Ishikawa (cell line): Measurements from ENCODE around the gene COL9A2.

Experiments
- CEBPB ChIP-seq: IDR thresholded peaks from 2 replicates; pipeline ENCODE4 v1.6.1; 2012
- CREB1 ChIP-seq: IDR thresholded peaks from 2 replicates; pipeline ENCODE4 v1.6.1; 2012; ENCODE audit warnings: low read depth
- EGR1 ChIP-seq: IDR thresholded peaks from 2 replicates; pipeline ENCODE4 v1.6.1; 2012
- EP300 ChIP-seq: IDR thresholded peaks from 2 replicates; pipeline ENCODE4 v1.6.1; 2012; ENCODE audit warnings: borderline replicate concordance
- FOXM1 ChIP-seq: IDR thresholded peaks from 2 replicates; pipeline ENCODE4 v1.6.1; 2012; ENCODE audit warnings: low read depth, borderline replicate concordance
- NFIC ChIP-seq: IDR thresholded peaks from 2 replicates; pipeline ENCODE4 v1.6.1; 2012
- RAD21 ChIP-seq: IDR thresholded peaks from 2 replicates; pipeline ENCODE4 v1.6.1; 2012; ENCODE audit warnings: low read depth
- TAF1 ChIP-seq: IDR thresholded peaks from 2 replicates; pipeline ENCODE4 v1.6.1; 2012; ENCODE audit warnings: low read depth, mild to moderate bottlenecking
- TCF12 ChIP-seq: IDR thresholded peaks from 2 replicates; pipeline ENCODE4 v1.6.1; 2012; ENCODE audit warnings: low read depth
- TEAD4 ChIP-seq: IDR thresholded peaks from 2 replicates; pipeline ENCODE4 v1.6.1; 2012
- YY1 ChIP-seq: IDR thresholded peaks from 2 replicates; pipeline ENCODE4 v1.6.1; 2012; ENCODE audit warnings: low read depth
- ZBTB7A ChIP-seq: IDR thresholded peaks from 2 replicates; pipeline ENCODE4 v1.6.1; 2012; ENCODE audit warnings: low read depth
- TF ChIP-seq, protein P1 (sequence below): IDR thresholded peaks from 2 replicates; pipeline ENCODE4 v1.6.1; 2012
- TF ChIP-seq, protein P2 (sequence below): IDR thresholded peaks from 2 replicates; pipeline ENCODE4 v1.6.1; 2012; ENCODE audit warnings: low read depth, mild to moderate bottlenecking
- TF ChIP-seq, protein P3 (sequence below): IDR thresholded peaks from 2 replicates; pipeline ENCODE4 v1.6.1; 2012

COL9A2 gene

DNA sequence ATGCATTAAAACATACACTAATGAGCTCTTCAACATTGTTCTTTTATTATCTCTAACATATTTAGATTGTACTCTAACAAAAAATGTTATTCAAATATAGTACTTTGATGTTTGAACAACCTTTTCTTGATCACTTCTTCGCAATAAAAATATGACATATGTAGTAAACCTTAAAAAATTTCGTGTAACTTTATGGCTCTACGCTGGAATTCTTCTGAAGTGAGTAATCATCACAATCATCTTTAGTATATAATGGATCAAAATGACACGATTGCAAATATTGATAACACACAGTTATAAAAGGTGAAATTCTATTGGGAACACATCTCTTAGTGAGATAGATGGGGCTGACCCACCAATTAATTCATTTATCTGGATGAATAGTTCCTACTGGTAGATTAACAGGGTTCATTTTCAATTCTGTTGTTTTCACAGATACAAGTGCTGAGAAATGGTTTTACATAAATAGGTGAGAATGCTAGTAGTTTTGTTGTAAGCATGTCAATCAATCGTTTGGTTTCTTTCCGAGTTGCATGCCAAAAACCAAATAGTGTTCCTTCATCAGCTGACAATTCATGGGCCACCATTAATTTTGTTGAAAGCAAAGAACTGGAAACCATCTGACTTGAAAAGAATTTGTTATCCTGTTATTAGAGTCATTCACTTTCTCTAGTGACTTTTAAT lies 60.5 kb downstream of the COL9A2 start:
- TF ChIP-seq EP300: no peak
- no peak for TF ChIP-seq YY1
- no peak for TF ChIP-seq EGR1
- no peak for TF ChIP-seq TCF12
- no peak for TF ChIP-seq RAD21
- TF ChIP-seq TEAD4: no peak
- TF ChIP-seq FOXM1: no peak
- no peak for TF ChIP-seq NFIC
- TF ChIP-seq ZBTB7A: no peak

DNA sequence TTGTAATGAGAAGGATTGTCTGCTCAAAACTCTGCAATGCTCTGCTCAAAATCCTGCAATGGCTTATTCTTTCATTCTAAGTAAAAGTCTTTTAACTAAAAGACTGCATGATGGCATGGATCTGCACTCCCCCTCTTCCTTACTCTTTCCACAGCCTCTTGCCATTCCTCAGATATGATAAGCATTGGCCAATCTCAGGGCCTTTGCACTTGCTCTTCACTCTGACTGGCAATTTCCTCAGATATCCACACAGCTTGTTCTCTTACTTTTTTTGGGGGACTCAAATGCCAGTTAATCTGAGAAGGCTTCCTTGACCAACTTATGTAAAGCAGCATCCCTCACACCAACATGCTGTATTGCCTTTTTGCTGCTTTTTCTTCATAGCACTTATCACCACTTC lies 61.9 kb downstream of the COL9A2 start:
- no peak for TF ChIP-seq ZBTB7A
- TF ChIP-seq TEAD4: no peak
- TF ChIP-seq TCF12: no peak
- no peak for TF ChIP-seq EGR1
- no peak for TF ChIP-seq FOXM1
- TF ChIP-seq CREB1: no peak
- no peak for TF ChIP-seq YY1
- TF ChIP-seq, protein P1, sequence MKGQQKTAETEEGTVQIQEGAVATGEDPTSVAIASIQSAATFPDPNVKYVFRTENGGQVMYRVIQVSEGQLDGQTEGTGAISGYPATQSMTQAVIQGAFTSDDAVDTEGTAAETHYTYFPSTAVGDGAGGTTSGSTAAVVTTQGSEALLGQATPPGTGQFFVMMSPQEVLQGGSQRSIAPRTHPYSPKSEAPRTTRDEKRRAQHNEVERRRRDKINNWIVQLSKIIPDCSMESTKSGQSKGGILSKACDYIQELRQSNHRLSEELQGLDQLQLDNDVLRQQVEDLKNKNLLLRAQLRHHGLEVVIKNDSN: no peak
- no peak for TF ChIP-seq TAF1
- TF ChIP-seq, protein P2, sequence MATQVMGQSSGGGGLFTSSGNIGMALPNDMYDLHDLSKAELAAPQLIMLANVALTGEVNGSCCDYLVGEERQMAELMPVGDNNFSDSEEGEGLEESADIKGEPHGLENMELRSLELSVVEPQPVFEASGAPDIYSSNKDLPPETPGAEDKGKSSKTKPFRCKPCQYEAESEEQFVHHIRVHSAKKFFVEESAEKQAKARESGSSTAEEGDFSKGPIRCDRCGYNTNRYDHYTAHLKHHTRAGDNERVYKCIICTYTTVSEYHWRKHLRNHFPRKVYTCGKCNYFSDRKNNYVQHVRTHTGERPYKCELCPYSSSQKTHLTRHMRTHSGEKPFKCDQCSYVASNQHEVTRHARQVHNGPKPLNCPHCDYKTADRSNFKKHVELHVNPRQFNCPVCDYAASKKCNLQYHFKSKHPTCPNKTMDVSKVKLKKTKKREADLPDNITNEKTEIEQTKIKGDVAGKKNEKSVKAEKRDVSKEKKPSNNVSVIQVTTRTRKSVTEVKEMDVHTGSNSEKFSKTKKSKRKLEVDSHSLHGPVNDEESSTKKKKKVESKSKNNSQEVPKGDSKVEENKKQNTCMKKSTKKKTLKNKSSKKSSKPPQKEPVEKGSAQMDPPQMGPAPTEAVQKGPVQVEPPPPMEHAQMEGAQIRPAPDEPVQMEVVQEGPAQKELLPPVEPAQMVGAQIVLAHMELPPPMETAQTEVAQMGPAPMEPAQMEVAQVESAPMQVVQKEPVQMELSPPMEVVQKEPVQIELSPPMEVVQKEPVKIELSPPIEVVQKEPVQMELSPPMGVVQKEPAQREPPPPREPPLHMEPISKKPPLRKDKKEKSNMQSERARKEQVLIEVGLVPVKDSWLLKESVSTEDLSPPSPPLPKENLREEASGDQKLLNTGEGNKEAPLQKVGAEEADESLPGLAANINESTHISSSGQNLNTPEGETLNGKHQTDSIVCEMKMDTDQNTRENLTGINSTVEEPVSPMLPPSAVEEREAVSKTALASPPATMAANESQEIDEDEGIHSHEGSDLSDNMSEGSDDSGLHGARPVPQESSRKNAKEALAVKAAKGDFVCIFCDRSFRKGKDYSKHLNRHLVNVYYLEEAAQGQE: no peak
- no peak for TF ChIP-seq CEBPB
- TF ChIP-seq, protein P3, sequence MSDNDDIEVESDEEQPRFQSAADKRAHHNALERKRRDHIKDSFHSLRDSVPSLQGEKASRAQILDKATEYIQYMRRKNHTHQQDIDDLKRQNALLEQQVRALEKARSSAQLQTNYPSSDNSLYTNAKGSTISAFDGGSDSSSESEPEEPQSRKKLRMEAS: no peak
- no peak for TF ChIP-seq NFIC
- TF ChIP-seq RAD21: no peak
- TF ChIP-seq EP300: no peak

DNA sequence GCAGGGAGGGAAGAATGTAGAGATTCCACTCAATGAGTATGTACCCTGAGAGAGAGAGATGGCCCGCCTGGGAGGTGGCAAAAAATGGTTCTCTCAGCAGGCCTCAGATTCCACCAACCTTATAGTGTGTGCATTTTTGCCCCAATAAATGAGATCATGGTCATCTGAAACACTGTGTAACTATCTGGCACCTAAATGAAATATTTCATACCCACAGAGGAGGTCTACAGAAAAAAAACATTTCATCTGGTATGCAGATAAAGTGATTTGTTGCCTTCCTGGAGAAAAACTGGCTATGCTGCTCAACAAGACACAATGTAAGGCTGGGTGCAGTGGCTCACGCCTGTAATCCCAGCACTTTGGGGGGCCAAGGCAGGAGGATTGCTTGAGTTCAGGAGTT lies 64.5 kb downstream of the COL9A2 start:
- TF ChIP-seq EGR1 (no peak), RAD21 (no peak), CREB1 (no peak), ZBTB7A (no peak), NFIC (no peak), TCF12 (no peak), TEAD4 (no peak), CEBPB (no peak), YY1 (no peak), FOXM1 (no peak), EP300 (no peak), TAF1 (no peak)
- TF ChIP-seq, protein P2: no peak
- TF ChIP-seq, protein P1: no peak
- TF ChIP-seq, protein P3: no peak

DNA sequence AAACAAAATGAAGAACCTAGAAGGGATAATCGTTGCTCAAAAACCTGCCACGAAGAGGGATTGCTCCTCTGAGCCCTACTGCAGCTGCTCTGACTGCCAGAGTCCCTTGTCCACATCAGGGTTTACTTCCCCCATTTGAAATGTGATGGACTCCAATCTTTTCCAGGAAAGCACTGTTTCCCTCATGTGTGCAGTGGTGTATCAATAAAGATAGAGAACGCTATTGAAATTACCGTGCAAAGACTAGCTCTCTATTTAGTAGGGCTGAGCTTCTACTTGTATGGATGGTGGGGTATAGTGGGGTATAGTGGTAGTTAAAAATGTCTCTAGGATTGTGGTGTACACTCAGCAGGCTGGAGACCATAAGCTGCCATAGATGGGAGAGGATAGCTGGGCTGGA lies 65.6 kb downstream of the COL9A2 start:
- TF ChIP-seq EP300 (no peak), EGR1 (no peak), CREB1 (no peak), ZBTB7A (no peak), CEBPB (no peak), YY1 (no peak), RAD21 (no peak), TEAD4 (no peak), FOXM1 (no peak), TCF12 (no peak), NFIC (no peak), TAF1 (no peak)
- TF ChIP-seq, protein P2: no peak
- TF ChIP-seq, protein P1: no peak
- TF ChIP-seq, protein P3: no peak
